Liver (tissue), 9 donors: ENCODE results near the gene ZBED2. TPM values are rescaled to one million over a fixed set of nuclear protein-coding genes. Genes with fewer than 3 reads are reported as not detected.

Experiments
- DNase-seq: peaks from one replicate; pipeline ENCODE4 v3.0.0-alpha.2; 2017; ENCODE audit warnings: low spot score
- H3K27ac ChIP-seq, 2 donors: one replicate each; pipeline ENCODE4 v1.7.0; 2013; ENCODE audit warnings: inconsistent platforms in 2 of 2, low read length in 2 of 2, control low read depth in 1 of 2, low read depth in 1 of 2, mild to moderate bottlenecking in 1 of 2
- H3K27me3 ChIP-seq, 4 donors: one replicate each; pipeline versions ENCODE4 v1.6.1 to v1.7.0; 2013; ENCODE audit warnings: low read length in 3 of 4, inconsistent platforms in 1 of 4, mild to moderate bottlenecking in 1 of 4, moderate library complexity in 1 of 4; ENCODE audit not compliant: control insufficient read depth in 4 of 4, insufficient read depth in 4 of 4
- H3K36me3 ChIP-seq, 4 donors: one replicate each; pipeline versions ENCODE4 v1.6.1 to v1.7.0; 2013; ENCODE audit warnings: low read length in 3 of 4, mild to moderate bottlenecking in 3 of 4, low read depth in 1 of 4, moderate library complexity in 1 of 4; ENCODE audit not compliant: control insufficient read depth in 4 of 4, insufficient read depth in 3 of 4
- H3K4me1 ChIP-seq, 4 donors: one replicate each; pipeline versions ENCODE4 v1.6.1 to v1.7.0; 2013; ENCODE audit warnings: low read length in 3 of 4, mild to moderate bottlenecking in 3 of 4, moderate library complexity in 1 of 4; ENCODE audit not compliant: control insufficient read depth in 4 of 4, insufficient read depth in 4 of 4
- H3K4me3 ChIP-seq, 3 donors: one replicate each; pipeline versions ENCODE4 v1.6.1 to v1.7.0; 2013; ENCODE audit warnings: low read length in 3 of 3, control low read depth in 1 of 3, low read depth in 1 of 3, mild to moderate bottlenecking in 1 of 3
- H3K9ac ChIP-seq, 2 donors: one replicate each; pipeline ENCODE4 v1.7.0; 2013; ENCODE audit warnings: low read length in 2 of 2, mild to moderate bottlenecking in 2 of 2, moderate library complexity in 2 of 2, control low read depth in 1 of 2, low read depth in 1 of 2
- H3K9me3 ChIP-seq, 4 donors: one replicate each; pipeline versions ENCODE4 v1.6.1 to v1.7.0; 2013; ENCODE audit warnings: low read length in 3 of 4; ENCODE audit not compliant: control insufficient read depth in 4 of 4
- EGR1 ChIP-seq, 2 donors: IDR thresholded peaks; 2 replicates each; pipeline ENCODE4 v1.6.1; 2016 to 2018; ENCODE audit warnings: antibody characterized with exemption in 2 of 2, low read depth in 2 of 2
- FOXA1 ChIP-seq: IDR thresholded peaks from 2 replicates; pipeline ENCODE4 v1.6.1; 2016; ENCODE audit warnings: antibody characterized with exemption
- FOXA2 ChIP-seq: IDR thresholded peaks from 2 replicates; pipeline ENCODE4 v1.6.1; 2016; ENCODE audit warnings: antibody characterized with exemption
- HNF4A ChIP-seq, 2 donors: conservative IDR thresholded peaks; 2 replicates each; pipeline ENCODE4 v1.6.1; 2016; ENCODE audit warnings: antibody characterized with exemption in 2 of 2, mild to moderate bottlenecking in 2 of 2
- HNF4G ChIP-seq: IDR thresholded peaks from 2 replicates; pipeline ENCODE4 v1.6.1; 2016; ENCODE audit warnings: antibody characterized with exemption
- JUND ChIP-seq, 2 donors: IDR thresholded peaks; 2 replicates each; pipeline ENCODE4 v1.6.1; 2016; ENCODE audit warnings: antibody characterized with exemption in 2 of 2
- NR2F2 ChIP-seq: IDR thresholded peaks from 2 replicates; pipeline ENCODE4 v1.6.1; 2016; ENCODE audit warnings: antibody characterized with exemption
- RAD21 ChIP-seq, 2 donors: IDR thresholded peaks; 2 replicates each; pipeline ENCODE4 v1.6.1; 2016; ENCODE audit warnings: antibody characterized with exemption in 2 of 2, mild to moderate bottlenecking in 2 of 2
- RXRA ChIP-seq, 2 donors: IDR thresholded peaks; 2 replicates each; pipeline ENCODE4 v1.6.1; 2017 to 2018; ENCODE audit warnings: antibody characterized with exemption in 2 of 2, mild to moderate bottlenecking in 1 of 2
- SP1 ChIP-seq: IDR thresholded peaks from 2 replicates; pipeline ENCODE4 v1.6.1; 2018; ENCODE audit warnings: antibody characterized with exemption, mild to moderate bottlenecking
- TAF1 ChIP-seq: conservative IDR thresholded peaks from 2 replicates; pipeline ENCODE4 v1.6.1; 2016; ENCODE audit warnings: antibody characterized with exemption, mild to moderate bottlenecking
- YY1 ChIP-seq: IDR thresholded peaks from 2 replicates; pipeline ENCODE4 v1.6.1; 2016; ENCODE audit warnings: antibody characterized with exemption, mild to moderate bottlenecking
- WGBS: extraction: QIAGEN DNeasy Blood & Tissue Kit; methylation state at CpG from one replicate; pipeline ENCODE4 v1.1.7; 2013; 5-methylcytosine and 5-hydroxymethylcytosine counted together
- polyA plus RNA-seq, 2 donors: library from polyadenylated mRNA; stranded (reverse) in 1 of 2; unstranded in 1 of 2; fragments of 200-250 nt in 1 of 2; fragments of >200 nt in 1 of 2; fragmentation: Nextera tagmentation in 1 of 2; extraction: Ambion mirVana in 1 of 2; gene quantifications; one replicate each; pipeline versions ENCODE4 v1.2.1 to v1.2.3, GENCODE V29; 2013 to 2015
- total RNA-seq, 2 donors: library from RNA; depleted of rRNA; stranded (reverse); fragments of >200 nt; gene quantifications; one replicate each; pipeline ENCODE4 v1.2.3, GENCODE V29; 2014
- TF ChIP-seq, protein P1 (sequence below): fragments of 150-350 bp; IDR thresholded peaks from 2 replicates; pipeline ENCODE4 v1.5.1; 2017; ENCODE audit warnings: improper control_type of control experiment, low read depth, low read length; ENCODE audit not compliant: missing input control
- TF ChIP-seq, protein P2 (sequence below): IDR thresholded peaks from 2 replicates; pipeline ENCODE4 v1.6.1; 2016; ENCODE audit warnings: antibody characterized with exemption
- TF ChIP-seq, protein P3 (sequence below): IDR thresholded peaks from 2 replicates; pipeline ENCODE4 v1.6.1; 2016; ENCODE audit warnings: antibody characterized with exemption, mild to moderate bottlenecking
- donor health status: healthy.
- donor health status: healthy.
- donor health status: healthy.
- donor health status: healthy.
- donor health status: healthy.

The ZBED2 gene, protein sequence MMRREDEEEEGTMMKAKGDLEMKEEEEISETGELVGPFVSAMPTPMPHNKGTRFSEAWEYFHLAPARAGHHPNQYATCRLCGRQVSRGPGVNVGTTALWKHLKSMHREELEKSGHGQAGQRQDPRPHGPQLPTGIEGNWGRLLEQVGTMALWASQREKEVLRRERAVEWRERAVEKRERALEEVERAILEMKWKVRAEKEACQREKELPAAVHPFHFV
- total RNA-seq (not detected), polyA plus RNA-seq (not detected)

DNA sequence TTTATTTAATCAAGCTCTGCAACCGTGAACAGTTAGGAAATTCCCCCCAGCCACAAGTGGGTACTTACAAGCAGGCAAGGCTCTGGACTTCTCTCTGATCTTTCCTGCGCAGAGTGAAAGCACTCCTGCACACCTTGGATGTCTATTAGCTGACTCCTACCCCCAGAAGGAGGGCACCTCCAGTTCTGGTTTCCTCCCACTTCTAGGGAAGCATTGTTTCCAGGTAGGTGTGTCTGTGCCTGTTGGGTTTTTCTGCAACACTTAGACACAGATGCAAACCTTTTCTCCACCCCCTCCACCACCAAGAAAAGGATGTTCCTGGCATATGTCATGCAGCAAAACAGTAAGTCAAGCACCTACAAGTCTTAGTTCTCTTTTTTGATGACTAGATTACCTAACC, at the start of gene ZBED2:
Gene ZBED2, minus strand, starts transcription at position 115 of the 400 bp plus-strand sequence. CDS start 1,145 bp downstream, outside the sequence.
- no peak within 1 kb of the TSS for H3K9ac ChIP-seq
- WGBS: 91% methylated on average over 2 of the region's 2 CpGs
- H3K4me1 ChIP-seq: no peaks in the 10 kb centered on the region
- H3K27me3 ChIP-seq: no peaks in the 10 kb centered on the region
- DNase-seq: no peak
- no peak within 1 kb of the TSS for H3K27ac ChIP-seq
- TF ChIP-seq RXRA (IDR thresholded peaks at IDR 0.05) (no peak), EGR1 (IDR thresholded peaks at IDR 0.05; ENCODE audit: low read depth in 2 of 2) (no peak), FOXA2 (no peak)
- TF ChIP-seq, protein P1, sequence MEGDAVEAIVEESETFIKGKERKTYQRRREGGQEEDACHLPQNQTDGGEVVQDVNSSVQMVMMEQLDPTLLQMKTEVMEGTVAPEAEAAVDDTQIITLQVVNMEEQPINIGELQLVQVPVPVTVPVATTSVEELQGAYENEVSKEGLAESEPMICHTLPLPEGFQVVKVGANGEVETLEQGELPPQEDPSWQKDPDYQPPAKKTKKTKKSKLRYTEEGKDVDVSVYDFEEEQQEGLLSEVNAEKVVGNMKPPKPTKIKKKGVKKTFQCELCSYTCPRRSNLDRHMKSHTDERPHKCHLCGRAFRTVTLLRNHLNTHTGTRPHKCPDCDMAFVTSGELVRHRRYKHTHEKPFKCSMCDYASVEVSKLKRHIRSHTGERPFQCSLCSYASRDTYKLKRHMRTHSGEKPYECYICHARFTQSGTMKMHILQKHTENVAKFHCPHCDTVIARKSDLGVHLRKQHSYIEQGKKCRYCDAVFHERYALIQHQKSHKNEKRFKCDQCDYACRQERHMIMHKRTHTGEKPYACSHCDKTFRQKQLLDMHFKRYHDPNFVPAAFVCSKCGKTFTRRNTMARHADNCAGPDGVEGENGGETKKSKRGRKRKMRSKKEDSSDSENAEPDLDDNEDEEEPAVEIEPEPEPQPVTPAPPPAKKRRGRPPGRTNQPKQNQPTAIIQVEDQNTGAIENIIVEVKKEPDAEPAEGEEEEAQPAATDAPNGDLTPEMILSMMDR: no peak
- no peaks in the 10 kb centered on the region for H3K9me3 ChIP-seq
- no peak within 1 kb of the TSS for H3K4me3 ChIP-seq
- H3K36me3 ChIP-seq: no peaks in the 10 kb centered on the region

DNA sequence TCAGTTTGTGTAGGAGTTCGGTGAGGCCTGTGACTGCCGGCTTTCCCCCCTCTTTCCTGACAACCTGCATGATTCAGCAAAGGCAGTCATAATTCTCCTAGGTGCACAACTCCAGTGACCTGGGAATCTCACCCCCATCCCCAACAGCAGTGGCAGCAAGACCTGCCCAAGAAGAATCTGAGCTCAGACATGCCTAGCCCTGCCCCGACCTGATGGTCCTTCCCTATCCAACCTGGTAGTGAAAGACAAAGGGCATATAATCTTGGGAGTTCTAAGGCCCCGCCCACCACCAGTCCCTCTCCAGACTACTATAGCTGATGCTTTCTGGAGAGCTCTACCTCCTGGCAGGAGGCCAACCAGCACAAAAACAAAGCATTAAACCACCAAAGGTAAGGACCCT, 44.2 kb upstream of the ZBED2 start:
- H3K4me3 ChIP-seq: no peak overlapping the region
- H3K27ac ChIP-seq: no peak overlapping the region
- TF ChIP-seq, protein P1: no peak
- no peak for TF ChIP-seq HNF4G
- no peaks in the 10 kb centered on the region for H3K36me3 ChIP-seq
- WGBS: 93% methylated on average over 4 of the region's 4 CpGs
- H3K9ac ChIP-seq: no peak overlapping the region
- DNase-seq: no peak
- H3K4me1 ChIP-seq: no peaks in the 10 kb centered on the region
- no peaks in the 10 kb centered on the region for H3K27me3 ChIP-seq
- peaks cover 0 to 4% (median 0%) of the 10 kb centered on the region in 4 donors for H3K9me3 ChIP-seq

DNA sequence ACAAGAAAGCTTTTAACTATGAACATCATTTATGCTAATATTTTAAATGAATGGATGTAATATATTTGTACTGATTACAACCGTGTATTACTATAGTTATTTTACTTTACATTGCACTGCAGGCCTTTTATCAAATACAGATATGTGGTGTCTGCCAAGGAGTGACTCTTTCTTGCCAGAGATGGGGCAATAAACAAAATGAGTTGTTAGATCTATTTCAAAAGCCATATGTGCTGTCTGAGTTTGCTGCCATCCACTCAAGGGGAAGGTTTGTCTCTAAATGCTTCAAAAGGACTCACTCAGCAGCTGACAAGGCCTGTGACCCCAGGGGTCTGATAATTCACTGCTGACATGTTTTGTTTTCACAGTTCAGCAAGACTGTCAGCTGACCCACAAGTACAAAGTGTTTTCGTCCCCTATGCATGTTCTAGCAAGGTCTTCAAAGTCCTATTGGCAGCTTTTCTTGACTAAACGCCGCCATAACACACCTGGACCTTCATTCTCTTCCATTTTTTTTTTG, 41.3 kb upstream of the ZBED2 start:
- no peak overlapping the region for H3K27ac ChIP-seq
- H3K27me3 ChIP-seq: no peaks in the 10 kb centered on the region
- no peaks in the 10 kb centered on the region for H3K9me3 ChIP-seq

DNA sequence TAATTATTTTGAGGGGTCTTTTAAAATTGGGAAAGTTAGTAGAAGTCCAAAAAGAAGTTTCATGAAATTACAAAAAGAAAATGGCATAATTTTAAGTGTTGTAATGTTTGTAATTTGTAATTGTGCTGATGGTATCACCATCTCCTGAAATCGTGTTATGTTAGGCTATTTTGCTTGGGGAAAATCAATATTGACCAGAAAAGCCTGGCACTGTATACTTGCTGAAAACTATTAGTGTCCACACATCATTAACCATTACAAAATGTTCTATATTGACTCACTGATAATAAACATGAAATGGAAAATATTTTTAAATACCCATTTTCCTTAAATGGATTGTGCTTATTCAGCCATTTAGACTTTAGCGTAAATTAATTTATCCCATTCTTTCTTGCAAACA, 40.3 kb upstream of the ZBED2 start:
- H3K36me3 ChIP-seq: no peaks in the 10 kb centered on the region
- no peaks in the 10 kb centered on the region for H3K9me3 ChIP-seq
- no peak for DNase-seq
- no peaks in the 10 kb centered on the region for H3K4me1 ChIP-seq
- H3K4me3 ChIP-seq: no peak overlapping the region
- no peaks in the 10 kb centered on the region for H3K27me3 ChIP-seq
- 61% methylated on average over 2 of the region's 2 CpGs for WGBS
- no peak overlapping the region for H3K27ac ChIP-seq
- H3K9ac ChIP-seq: no peak overlapping the region
- TF ChIP-seq YY1: no peak
- TF ChIP-seq HNF4A (conservative IDR thresholded peaks at IDR 0.05): no peak
- TF ChIP-seq NR2F2: no peak
- no peak for TF ChIP-seq FOXA2
- TF ChIP-seq FOXA1: no peak
- TF ChIP-seq RXRA (IDR thresholded peaks at IDR 0.05): no peak
- TF ChIP-seq, protein P2, sequence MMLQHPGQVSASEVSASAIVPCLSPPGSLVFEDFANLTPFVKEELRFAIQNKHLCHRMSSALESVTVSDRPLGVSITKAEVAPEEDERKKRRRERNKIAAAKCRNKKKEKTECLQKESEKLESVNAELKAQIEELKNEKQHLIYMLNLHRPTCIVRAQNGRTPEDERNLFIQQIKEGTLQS: no peak
- TF ChIP-seq, protein P3, sequence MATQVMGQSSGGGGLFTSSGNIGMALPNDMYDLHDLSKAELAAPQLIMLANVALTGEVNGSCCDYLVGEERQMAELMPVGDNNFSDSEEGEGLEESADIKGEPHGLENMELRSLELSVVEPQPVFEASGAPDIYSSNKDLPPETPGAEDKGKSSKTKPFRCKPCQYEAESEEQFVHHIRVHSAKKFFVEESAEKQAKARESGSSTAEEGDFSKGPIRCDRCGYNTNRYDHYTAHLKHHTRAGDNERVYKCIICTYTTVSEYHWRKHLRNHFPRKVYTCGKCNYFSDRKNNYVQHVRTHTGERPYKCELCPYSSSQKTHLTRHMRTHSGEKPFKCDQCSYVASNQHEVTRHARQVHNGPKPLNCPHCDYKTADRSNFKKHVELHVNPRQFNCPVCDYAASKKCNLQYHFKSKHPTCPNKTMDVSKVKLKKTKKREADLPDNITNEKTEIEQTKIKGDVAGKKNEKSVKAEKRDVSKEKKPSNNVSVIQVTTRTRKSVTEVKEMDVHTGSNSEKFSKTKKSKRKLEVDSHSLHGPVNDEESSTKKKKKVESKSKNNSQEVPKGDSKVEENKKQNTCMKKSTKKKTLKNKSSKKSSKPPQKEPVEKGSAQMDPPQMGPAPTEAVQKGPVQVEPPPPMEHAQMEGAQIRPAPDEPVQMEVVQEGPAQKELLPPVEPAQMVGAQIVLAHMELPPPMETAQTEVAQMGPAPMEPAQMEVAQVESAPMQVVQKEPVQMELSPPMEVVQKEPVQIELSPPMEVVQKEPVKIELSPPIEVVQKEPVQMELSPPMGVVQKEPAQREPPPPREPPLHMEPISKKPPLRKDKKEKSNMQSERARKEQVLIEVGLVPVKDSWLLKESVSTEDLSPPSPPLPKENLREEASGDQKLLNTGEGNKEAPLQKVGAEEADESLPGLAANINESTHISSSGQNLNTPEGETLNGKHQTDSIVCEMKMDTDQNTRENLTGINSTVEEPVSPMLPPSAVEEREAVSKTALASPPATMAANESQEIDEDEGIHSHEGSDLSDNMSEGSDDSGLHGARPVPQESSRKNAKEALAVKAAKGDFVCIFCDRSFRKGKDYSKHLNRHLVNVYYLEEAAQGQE: no peak
- no peak for TF ChIP-seq SP1
- TF ChIP-seq RAD21 (IDR thresholded peaks at IDR 0.05): no peak
- no peak for TF ChIP-seq JUND (IDR thresholded peaks at IDR 0.05)
- TF ChIP-seq EGR1 (IDR thresholded peaks at IDR 0.05; ENCODE audit: low read depth in 2 of 2): no peak

More for the DNA sequence above, 41.3 kb upstream of the ZBED2 start:
- DNase-seq: no peak
- Histone ChIP-seq H3K9ac (no peak overlapping the region), H3K36me3 (no peaks in the 10 kb centered on the region), H3K4me1 (no peaks in the 10 kb centered on the region), H3K4me3 (no peak overlapping the region)
- WGBS: 81% methylated on average over 4 of the region's 4 CpGs
- TF ChIP-seq EGR1 (IDR thresholded peaks at IDR 0.05; ENCODE audit: low read depth in 2 of 2) (no peak), TAF1 (no peak), RXRA (IDR thresholded peaks at IDR 0.05) (no peak), FOXA1 (no peak), HNF4A (conservative IDR thresholded peaks at IDR 0.05) (no peak), HNF4G (no peak)
